ENCODE measurements around the gene MIA.

DNA sequence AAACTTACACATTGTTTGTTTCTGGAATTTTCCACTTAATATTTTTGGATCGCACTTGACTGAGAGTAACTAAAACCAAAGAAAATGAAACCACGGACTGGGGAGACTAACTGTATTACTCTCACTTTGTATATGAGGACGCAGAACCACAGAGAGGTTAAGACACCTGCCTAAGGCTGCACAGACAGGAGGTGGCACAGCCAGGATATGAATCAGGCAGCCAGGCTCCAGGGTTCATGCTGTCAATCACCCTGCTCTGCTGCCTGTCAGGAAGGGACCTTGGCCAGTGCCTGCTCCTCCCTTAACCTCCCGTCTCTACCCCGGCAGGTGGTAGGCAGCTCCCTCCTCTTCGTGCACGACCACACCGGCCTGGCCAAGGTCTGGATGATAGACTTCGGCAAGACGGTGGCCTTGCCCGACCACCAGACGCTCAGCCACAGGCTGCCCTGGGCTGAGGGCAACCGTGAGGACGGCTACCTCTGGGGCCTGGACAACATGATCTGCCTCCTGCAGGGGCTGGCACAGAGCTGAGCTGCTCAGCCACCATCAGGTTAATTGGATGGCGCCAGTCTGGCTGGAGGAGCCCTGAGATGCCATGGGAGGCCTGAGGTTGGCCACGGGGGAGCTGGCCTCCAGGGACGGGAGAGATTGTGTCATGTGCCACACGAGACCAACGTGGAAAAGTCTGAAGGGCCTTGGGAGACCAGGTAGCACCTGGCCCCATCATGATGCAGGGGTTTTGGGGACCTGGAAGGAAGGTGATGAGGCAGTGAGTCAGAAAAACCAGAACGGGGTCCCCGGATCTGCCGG is 36.1 kb upstream of the MIA start:
- TF ChIP-seq CTCF (IDR thresholded peaks at IDR 0.05) (no peak), ZFX (IDR thresholded peaks at IDR 0.05; ENCODE audit: borderline replicate concordance) (no peak)

Data from 22Rv1 (cell line).